Stimulated activated memory B cell treated with anti-CD40 and anti-IgM and Interleukin-4, amounts not matched to agents 10 μg/mL and 1 μg/mL and 100 μg/mL, for 72 hours (primary cell): ENCODE results near the gene CASP8AP2.
A peak's percentile ranks its signal among the peaks of the same experiment; 100 is the strongest.
"Not testable (repeated sequence)": the region's sequence is repeated elsewhere in the genome, so short reads cannot be mapped to it uniquely, and the experiment has no call there.

Experiments
- ATAC-seq: fragments of 150-1000 bp; cut with Tn5 transposase; 2 replicates; pipeline ENCODE4 v1.10.0; 2021
- H3K27ac Mint-ChIP-seq: one replicate; pipeline ENCODE4 v1.8.0; 2022; ENCODE audit warnings: mild to moderate bottlenecking, mixed read lengths
- H3K27me3 Mint-ChIP-seq: one replicate; pipeline ENCODE4 v1.8.0; 2022; ENCODE audit warnings: mixed read lengths
- H3K36me3 Mint-ChIP-seq: one replicate; pipeline ENCODE4 v1.8.0; 2022; ENCODE audit warnings: mixed read lengths
- H3K4me1 Mint-ChIP-seq: one replicate; pipeline ENCODE4 v1.8.0; 2022; ENCODE audit warnings: mixed read lengths
- H3K4me3 Mint-ChIP-seq: one replicate; pipeline ENCODE4 v1.8.0; 2022; ENCODE audit warnings: mild to moderate bottlenecking, moderate library complexity, mixed read lengths
- H3K9me3 Mint-ChIP-seq: one replicate; pipeline ENCODE4 v1.8.0; 2022; ENCODE audit warnings: mixed read lengths

The CASP8AP2 gene

GRCh38 chr6:89842228-89842627 is 12.5 kb downstream of the CASP8AP2 start:
- no peaks in the 10 kb centered on the region for H3K27me3 Mint-ChIP-seq
- H3K27ac Mint-ChIP-seq, result peak overlapping the region; percentile 11
- peaks cover 31% of the 10 kb centered on the region for H3K4me1 Mint-ChIP-seq
- peaks cover 25% of the 10 kb centered on the region for H3K36me3 Mint-ChIP-seq
- no peak for ATAC-seq
- H3K9me3 Mint-ChIP-seq, result no peaks in the 10 kb centered on the region
- no peak overlapping the region for H3K4me3 Mint-ChIP-seq

- H3K4me3 Mint-ChIP-seq, result no peak overlapping the region
- H3K27me3 Mint-ChIP-seq, result no peaks in the 10 kb centered on the region
- H3K36me3 Mint-ChIP-seq, result peaks cover 17% of the 10 kb centered on the region
- H3K9me3 Mint-ChIP-seq, result no peaks in the 10 kb centered on the region
- peaks cover 31% of the 10 kb centered on the region for H3K4me1 Mint-ChIP-seq
- H3K27ac Mint-ChIP-seq, result peak overlapping the region; percentile 11
- no peak for ATAC-seq
These were observed 13.4 kb downstream of the CASP8AP2 start for GRCh38 chr6:89843070-89843469.

DNA sequence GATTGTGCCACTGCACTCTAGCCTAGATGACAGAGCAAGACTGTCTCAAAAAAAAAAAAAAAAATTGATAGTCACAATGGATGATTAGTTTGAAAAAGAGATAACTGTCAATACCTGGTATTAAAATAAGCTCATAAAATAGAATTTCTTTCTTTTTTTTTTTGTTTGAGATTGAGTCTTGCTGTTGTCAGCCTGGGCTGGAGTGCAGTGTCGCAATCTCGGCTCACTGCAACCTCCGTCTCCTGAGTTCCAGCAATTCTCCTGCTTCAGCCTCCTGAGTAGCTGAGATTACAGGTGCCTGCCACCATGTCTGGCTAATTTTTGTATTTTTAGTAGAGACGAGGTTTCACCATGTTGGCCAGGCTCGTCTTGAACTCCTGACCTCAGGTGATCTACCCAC is 17.8 kb downstream of the CASP8AP2 start:
- Mint-ChIP-seq H3K36me3 (peaks cover 32% of the 10 kb centered on the region), H3K4me1 (peaks cover 15% of the 10 kb centered on the region)
- ATAC-seq, H3K27me3 Mint-ChIP-seq, H3K4me3 Mint-ChIP-seq, H3K27ac Mint-ChIP-seq, H3K9me3 Mint-ChIP-seq: not testable (repeated sequence)

DNA sequence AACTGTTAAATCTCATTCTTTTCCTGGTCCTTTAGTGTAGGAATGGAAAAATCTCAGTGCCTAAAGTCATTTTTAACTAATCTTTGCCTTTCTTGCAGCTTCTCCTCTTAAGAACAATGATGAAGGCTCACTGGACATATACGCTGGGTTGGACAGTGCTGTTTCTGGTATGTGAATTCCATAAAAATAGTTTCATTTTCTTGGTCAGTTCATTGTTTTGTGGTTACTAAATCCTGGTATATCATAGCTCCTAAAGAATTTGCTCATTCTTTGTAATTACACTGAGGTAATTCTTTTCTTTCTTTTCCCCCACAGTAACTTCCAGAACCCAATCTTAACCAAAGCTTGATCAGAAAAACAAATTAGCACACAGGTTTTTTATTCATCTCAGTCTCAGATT is 23.4 kb downstream of the CASP8AP2 start:
- no peak overlapping the region for H3K4me3 Mint-ChIP-seq
- H3K27me3 Mint-ChIP-seq, result no peaks in the 10 kb centered on the region
- H3K27ac Mint-ChIP-seq, result no peak overlapping the region
- peaks cover 4% of the 10 kb centered on the region for H3K4me1 Mint-ChIP-seq
- no peaks in the 10 kb centered on the region for H3K9me3 Mint-ChIP-seq
- ATAC-seq, result no peak
- H3K36me3 Mint-ChIP-seq, result peaks cover 62% of the 10 kb centered on the region

- Mint-ChIP-seq H3K9me3 (no peaks in the 10 kb centered on the region), H3K4me1 (peaks cover 17% of the 10 kb centered on the region), H3K27ac (no peak overlapping the region), H3K36me3 (peaks cover 62% of the 10 kb centered on the region), H3K4me3 (no peak overlapping the region), H3K27me3 (no peaks in the 10 kb centered on the region)
- ATAC-seq, result no peak
These were observed 28.4 kb downstream of the CASP8AP2 start for GRCh38 chr6:89858041-89858440.

DNA sequence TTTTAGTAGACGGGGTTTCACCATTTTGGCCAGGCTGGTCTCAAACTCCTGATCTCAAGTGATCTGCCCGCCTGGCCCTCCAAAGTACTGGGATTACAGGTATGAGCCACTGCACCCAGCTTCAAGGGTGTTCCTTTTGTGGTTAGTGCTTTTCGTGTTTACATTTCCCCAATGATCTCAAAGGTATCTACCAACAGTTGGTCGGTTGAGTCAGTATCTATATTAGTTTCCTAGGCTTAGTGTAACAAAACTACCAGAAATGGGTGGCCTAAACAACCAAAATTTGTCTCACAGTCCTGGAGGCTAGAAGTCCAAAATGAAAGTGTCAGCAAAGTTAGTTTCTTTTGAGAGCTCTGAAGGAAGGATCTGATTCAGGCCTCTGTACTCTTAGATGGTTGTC is 30.1 kb downstream of the CASP8AP2 start:
- Mint-ChIP-seq H3K27ac (no peak overlapping the region), H3K36me3 (peaks cover 54% of the 10 kb centered on the region)
- no peak for ATAC-seq

DNA sequence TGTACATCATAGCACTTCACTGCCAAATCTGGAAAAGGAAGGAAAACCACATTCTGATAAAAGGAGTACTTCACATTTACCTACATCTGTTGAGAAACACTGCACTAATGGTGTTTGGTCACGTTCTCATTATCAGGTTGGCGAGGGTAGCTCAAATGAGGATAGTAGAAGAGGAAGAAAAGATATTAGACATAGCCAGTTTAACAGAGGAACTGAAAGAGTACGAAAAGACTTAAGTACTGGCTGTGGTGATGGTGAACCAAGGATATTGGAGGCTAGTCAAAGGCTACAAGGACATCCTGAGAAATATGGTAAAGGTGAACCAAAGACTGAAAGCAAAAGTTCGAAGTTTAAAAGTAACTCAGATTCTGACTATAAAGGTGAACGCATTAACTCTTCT is 32.6 kb downstream of the CASP8AP2 start:
- no peaks in the 10 kb centered on the region for H3K9me3 Mint-ChIP-seq
- peak overlapping the region; percentile 84 for H3K27ac Mint-ChIP-seq
- no peaks in the 10 kb centered on the region for H3K27me3 Mint-ChIP-seq
- peak overlapping the region; percentile 54 for H3K4me3 Mint-ChIP-seq
- ATAC-seq, result peak; percentile 90
- H3K36me3 Mint-ChIP-seq, result peaks cover 57% of the 10 kb centered on the region
- H3K4me1 Mint-ChIP-seq, result peaks cover 21% of the 10 kb centered on the region

More for the DNA sequence above, 30.1 kb downstream of the CASP8AP2 start:
- peaks cover 21% of the 10 kb centered on the region for H3K4me1 Mint-ChIP-seq
- H3K4me3 Mint-ChIP-seq, result no peak overlapping the region
- no peaks in the 10 kb centered on the region for H3K27me3 Mint-ChIP-seq
- no peaks in the 10 kb centered on the region for H3K9me3 Mint-ChIP-seq

DNA sequence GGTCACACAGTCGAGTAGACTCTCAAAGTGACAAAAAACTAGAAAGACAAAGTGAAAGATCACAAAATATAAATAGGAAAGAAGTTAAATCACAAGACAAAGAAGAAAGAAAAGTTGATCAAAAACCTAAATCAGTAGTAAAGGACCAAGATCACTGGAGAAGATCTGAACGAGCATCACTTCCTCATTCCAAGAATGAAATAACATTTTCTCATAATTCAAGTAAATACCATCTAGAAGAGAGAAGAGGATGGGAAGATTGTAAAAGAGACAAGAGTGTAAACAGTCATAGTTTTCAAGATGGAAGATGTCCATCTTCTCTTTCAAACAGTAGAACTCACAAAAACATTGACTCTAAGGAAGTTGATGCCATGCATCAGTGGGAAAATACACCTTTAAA is 33.0 kb downstream of the CASP8AP2 start:
- peaks cover 21% of the 10 kb centered on the region for H3K4me1 Mint-ChIP-seq
- peak; percentile 62 for ATAC-seq
- peaks cover 62% of the 10 kb centered on the region for H3K36me3 Mint-ChIP-seq
- no peaks in the 10 kb centered on the region for H3K9me3 Mint-ChIP-seq
- peak overlapping the region; percentile 54 for H3K4me3 Mint-ChIP-seq
- peak overlapping the region; percentile 84 for H3K27ac Mint-ChIP-seq
- H3K27me3 Mint-ChIP-seq, result no peaks in the 10 kb centered on the region

DNA sequence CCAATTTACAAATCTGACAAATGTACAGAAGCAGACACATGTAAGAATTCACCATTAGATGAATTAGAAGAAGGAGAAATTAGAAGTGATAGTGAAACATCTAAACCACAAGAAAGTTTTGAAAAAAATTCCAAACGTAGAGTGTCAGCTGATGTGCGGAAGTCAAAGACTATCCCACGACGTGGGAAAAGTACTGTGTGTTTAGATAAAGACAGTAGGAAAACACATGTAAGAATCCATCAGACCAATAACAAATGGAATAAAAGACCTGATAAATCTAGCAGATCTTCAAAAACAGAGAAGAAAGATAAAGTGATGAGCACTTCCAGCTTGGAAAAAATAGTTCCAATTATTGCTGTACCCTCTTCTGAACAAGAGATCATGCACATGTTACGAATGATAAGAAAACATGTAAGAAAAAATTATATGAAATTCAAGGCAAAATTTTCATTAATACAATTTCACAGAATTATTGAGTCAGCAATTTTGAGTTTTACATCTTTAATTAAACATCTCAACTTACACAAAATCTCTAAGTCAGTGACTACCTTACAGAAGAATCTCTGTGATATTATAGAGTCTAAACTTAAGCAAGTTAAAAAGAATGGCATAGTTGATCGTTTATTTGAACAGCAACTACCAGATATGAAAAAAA is 36.5 kb downstream of the CASP8AP2 start:
- Mint-ChIP-seq H3K9me3 (no peaks in the 10 kb centered on the region), H3K27me3 (no peaks in the 10 kb centered on the region), H3K36me3 (peaks cover 59% of the 10 kb centered on the region), H3K27ac (no peak overlapping the region), H3K4me1 (peaks cover 17% of the 10 kb centered on the region), H3K4me3 (no peak overlapping the region)
- ATAC-seq, result no peak

DNA sequence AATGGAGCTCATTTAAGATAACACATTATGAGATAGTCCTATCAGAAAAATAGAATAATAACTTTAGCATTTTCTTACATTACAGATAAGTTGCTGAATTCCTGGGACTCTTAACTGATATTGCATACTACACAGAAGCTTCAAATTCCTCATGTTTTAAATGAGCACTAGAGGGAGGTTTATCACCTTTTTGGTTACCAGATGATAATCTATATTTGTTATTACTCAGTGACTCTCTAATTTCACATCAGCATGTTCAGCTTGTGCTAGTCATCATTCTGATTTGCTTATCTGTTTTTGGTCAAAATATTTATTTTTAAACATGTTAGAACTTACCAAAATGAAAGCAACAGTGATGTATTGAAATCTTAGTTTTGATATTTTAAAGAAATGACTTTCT is 44.0 kb downstream of the CASP8AP2 start:
- no peaks in the 10 kb centered on the region for H3K27me3 Mint-ChIP-seq
- ATAC-seq, result no peak
- H3K36me3 Mint-ChIP-seq, result peaks cover 20% of the 10 kb centered on the region

DNA sequence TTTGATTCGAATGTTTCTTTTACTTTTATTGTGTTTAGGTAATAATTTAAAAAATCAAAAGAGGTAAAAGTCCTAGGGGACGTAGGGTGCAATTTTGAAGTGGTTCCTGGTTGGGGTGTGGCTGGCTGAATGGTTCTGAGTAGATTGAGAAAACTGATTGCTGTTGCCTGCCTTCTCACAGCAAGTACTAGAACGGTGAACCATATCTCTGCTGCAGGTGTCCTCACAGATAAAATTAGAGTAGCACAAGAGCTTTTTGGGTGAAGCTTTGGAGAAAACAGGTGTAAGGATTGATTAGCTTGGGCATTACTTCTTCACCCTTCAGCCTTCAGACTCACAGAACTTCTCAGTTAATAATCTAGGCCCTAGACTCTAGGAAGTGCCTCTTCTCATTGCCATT is 44.8 kb downstream of the CASP8AP2 start:
- no peaks in the 10 kb centered on the region for H3K27me3 Mint-ChIP-seq
- H3K27ac Mint-ChIP-seq, result no peak overlapping the region
- peaks cover 16% of the 10 kb centered on the region for H3K36me3 Mint-ChIP-seq
- H3K9me3 Mint-ChIP-seq, result no peaks in the 10 kb centered on the region
- no peak overlapping the region for H3K4me3 Mint-ChIP-seq
- H3K4me1 Mint-ChIP-seq, result no peaks in the 10 kb centered on the region
- no peak for ATAC-seq

More for the DNA sequence above, 44.0 kb downstream of the CASP8AP2 start:
- H3K9me3 Mint-ChIP-seq, result no peaks in the 10 kb centered on the region
- H3K27ac Mint-ChIP-seq, result no peak overlapping the region
- no peaks in the 10 kb centered on the region for H3K4me1 Mint-ChIP-seq
- no peak overlapping the region for H3K4me3 Mint-ChIP-seq

GRCh38 chr6:89886378-89887120 is 56.9 kb downstream of the CASP8AP2 start:
- Mint-ChIP-seq H3K27ac (no peak overlapping the region), H3K36me3 (no peaks in the 10 kb centered on the region), H3K9me3 (no peaks in the 10 kb centered on the region), H3K4me3 (no peak overlapping the region), H3K27me3 (peaks cover 17% of the 10 kb centered on the region), H3K4me1 (peaks cover 8% of the 10 kb centered on the region)
- no peak for ATAC-seq

DNA sequence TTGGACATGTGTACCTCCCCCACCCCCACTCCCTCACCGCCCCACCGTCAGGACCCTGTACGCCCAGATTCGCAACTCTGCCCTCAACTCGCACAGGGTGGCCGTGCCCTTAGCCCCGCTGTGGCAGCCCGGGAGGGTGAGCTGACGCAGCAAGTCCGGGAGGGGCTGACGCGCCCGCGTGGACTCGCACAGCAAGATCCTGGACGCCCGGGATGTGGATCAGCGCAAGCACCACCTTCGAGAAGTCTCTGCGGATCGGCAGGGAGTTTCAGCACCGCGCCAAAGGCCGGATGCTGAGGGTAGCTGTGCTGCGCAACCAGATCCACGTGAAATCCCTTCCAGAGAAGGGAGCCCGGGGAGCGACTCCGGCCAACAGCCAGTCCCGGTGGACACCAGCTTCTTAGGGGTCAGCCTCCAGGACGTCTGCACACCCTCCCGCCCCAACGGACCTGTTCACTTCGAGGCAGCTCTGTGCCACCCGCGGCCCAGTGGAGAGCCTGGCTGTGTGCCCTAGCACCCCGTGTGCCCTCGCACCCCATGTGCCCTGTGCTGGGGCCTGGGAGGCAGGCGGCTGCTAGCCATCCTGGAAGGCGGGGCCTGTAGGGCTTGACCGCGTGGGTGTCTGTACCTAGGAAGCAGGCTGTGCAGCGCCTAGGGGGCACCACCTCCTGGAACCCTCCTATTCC is 57.9 kb downstream of the CASP8AP2 start:
- Mint-ChIP-seq H3K27ac (no peak overlapping the region), H3K4me3 (no peak overlapping the region), H3K4me1 (peaks cover 12% of the 10 kb centered on the region), H3K27me3 (peaks cover 23% of the 10 kb centered on the region), H3K36me3 (no peaks in the 10 kb centered on the region), H3K9me3 (no peaks in the 10 kb centered on the region)
- peak; percentile 50 for ATAC-seq

DNA sequence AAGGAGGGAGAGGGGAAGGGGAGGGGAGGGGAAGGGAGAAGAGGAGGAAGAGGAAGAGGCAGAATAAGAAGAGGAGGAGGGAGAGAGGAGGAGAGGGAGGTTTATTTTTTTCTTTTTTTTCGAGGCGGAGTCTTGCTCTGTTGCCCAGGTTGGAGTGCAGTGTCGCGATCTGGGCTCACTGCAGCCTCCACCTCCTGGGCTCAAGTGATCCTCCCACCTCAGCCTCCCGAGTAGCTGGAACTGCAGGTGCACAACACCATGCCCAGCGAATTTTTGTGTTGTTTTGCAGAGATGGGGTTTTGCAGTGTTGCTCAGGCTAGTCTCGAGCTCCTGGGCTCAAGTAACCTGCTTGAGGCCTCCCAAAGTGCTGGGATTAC is 58.4 kb downstream of the CASP8AP2 start:
- H3K27me3 Mint-ChIP-seq, result peaks cover 28% of the 10 kb centered on the region
- peaks cover 12% of the 10 kb centered on the region for H3K4me1 Mint-ChIP-seq
- H3K4me3 Mint-ChIP-seq, result no peak overlapping the region
- no peak overlapping the region for H3K27ac Mint-ChIP-seq
- no peak for ATAC-seq
- no peaks in the 10 kb centered on the region for H3K9me3 Mint-ChIP-seq
- H3K36me3 Mint-ChIP-seq, result no peaks in the 10 kb centered on the region

DNA sequence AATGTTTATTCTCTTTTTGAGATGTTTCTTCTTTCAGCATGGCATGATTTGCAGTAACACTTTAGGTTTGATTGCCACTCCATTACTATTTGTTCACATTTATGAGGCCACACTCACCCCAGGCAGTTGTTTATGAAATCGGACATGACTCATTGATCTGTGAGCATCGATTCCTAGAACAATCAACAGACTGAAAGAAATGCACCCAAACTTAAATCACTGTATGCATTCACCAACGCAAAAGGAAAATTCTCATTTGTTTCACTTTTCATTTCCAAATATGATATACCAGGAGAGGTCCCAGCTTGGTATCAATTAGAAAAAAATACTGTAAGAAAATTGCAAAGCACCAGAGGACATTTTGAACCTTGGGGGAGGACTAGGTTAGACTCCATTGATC is 59.2 kb downstream of the CASP8AP2 start:
- peaks cover 35% of the 10 kb centered on the region for H3K27me3 Mint-ChIP-seq
- no peak overlapping the region for H3K27ac Mint-ChIP-seq
- H3K4me1 Mint-ChIP-seq, result peaks cover 12% of the 10 kb centered on the region
- no peak for ATAC-seq
- H3K36me3 Mint-ChIP-seq, result no peaks in the 10 kb centered on the region
- no peak overlapping the region for H3K4me3 Mint-ChIP-seq
- H3K9me3 Mint-ChIP-seq, result no peaks in the 10 kb centered on the region
